IPS DF 4.7 (cell line): Measurements from ENCODE around the gene TAF3.

Experiments used
- DNase-seq: peaks from one replicate; pipeline ENCODE4 v3.0.0-alpha.2; 2013; ENCODE audit warnings: low spot score; ENCODE audit errors: extremely low read depth

Gene TAF3

DNA sequence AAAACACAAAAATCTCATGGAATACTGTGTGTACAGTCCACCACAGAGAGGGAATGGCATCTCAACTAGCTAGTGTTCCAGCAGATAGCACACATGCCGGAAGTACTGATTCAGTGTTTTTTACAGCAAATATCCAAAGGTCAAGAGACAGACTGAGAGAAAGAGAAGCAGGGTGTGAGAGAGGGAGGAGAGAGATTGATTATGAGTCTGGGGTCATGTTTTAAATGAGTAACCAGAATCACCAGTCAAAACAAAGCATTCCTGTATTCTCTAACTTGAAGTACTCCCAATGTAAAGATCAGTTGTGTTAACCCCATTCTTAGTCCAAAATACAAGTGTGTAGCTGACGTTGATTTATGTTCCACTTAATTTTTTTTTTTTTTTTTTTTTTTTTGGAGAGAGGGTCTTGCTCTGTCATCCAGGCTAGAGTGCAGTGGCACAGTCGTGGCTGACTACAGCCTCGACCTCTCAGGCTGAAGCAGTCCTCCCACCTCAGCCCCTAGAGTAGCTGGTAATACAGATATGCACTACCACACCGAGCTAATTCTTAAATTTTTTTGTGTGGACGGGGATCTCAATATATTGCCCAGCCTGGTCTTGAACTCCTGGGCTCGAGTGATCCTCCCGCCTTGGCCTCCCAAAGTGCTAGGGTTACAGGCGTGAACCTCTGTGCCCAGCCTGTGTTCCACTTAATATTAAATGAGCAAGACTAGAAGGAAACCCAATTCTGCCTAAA, 114.2 kb downstream of the TAF3 start:
- DNase-seq, result no peak

DNA sequence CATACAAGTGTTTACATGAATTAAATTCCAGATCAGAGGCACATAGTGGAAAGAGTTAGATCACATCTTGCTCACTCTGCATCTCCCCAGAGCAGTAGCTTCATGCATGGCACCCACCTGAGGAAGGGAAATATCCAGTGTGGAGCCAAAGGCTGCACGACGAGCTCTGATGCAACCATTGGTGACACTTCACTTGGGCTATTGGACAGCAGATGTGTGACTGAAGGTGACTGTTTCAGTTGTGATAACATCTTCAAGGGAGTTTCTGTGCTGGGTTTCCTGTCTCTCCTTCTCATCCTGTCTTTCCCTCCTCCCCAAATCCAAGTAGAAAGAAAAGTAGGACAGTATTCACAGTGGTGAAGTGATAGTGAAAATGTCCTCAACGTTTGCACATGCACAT, 115.0 kb downstream of the TAF3 start:
- no peak for DNase-seq

DNA sequence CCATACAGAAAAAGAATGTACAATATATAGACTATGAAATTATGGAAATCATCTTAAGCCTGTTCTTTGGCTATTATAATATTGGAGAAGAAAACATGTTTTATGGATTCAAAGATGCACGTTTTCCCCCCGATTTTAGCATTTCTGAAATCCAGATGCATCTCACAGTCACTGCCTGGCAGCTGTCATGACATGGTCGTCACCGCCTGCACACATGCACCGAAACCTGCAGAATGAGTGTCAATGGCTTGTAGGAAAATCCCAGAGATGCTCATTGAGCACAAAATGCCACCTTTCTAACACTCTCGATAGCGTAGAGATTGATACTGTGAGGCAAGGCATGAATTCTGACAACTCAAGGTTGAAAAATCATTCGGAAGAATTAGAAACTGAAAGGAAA, 115.5 kb downstream of the TAF3 start:
- DNase-seq, result no peak

DNA sequence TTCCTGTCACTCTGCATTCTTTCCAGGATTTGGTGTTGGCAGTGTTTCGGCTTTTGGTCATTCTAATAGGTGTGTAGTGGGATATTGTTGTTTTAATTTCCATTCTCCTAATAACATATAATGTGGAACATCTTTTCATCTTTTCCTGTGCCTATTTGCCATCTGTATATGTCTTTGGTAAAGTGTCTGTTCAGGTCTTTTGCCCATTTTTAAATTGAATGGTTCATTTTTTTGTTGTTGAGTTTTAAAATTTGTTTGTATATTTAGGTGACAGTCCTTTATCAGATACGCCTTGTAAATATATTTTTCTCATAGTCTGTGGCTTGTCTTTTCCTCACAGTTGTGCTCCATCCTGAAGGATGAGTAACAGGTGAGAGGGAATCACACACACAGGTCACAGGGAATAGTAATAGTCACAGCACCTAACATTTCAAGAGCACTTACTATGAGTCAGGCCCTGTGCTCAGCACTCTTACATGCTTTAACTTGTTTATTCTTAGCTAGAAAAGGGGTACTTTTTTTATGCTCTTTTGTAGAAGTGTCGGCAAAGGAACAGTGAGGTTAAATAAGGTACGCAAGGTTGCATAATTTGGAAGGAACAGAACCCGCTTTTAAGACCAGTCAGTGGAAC, 119.1 kb downstream of the TAF3 start:
- DNase-seq, result no peak

DNA sequence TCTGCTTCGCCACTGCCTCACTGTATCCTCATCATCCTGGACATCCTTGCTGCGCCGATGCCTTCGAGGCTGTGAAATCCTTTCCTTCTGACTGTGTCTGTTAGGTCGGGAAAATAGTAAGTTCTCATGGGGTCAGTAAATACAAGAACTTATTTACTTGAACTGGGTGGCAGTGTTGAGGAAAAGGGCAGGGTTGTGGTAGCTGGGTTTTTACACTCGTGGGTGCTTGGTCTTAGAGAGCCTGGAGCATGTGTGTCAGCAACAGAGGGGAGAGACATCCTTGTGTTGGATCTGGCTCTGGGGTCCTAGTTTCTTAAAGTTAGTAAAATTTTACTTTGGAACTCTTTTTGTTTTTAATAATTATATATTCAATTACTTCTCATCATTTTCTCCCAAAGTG, 123.3 kb downstream of the TAF3 start:
- no peak for DNase-seq

DNA sequence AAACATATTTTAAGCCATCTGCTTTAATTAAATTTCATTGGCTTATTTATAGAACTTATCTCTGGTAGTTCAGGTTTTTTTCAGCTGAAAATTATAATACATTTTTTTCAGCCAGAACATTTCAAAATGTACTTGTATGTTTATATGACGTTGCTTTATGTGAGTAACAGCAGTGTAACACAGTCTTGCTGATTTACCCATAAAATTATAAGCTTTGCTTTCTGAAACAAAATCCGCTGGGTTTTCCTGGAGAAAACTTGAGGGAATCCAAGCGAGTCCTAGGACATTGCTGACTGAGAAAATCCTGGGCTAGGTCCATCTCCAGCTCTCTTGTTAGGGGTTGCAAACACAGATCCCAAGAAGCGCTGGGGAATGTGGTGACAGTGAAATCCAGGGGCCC, 124.0 kb downstream of the TAF3 start:
- no peak for DNase-seq

DNA sequence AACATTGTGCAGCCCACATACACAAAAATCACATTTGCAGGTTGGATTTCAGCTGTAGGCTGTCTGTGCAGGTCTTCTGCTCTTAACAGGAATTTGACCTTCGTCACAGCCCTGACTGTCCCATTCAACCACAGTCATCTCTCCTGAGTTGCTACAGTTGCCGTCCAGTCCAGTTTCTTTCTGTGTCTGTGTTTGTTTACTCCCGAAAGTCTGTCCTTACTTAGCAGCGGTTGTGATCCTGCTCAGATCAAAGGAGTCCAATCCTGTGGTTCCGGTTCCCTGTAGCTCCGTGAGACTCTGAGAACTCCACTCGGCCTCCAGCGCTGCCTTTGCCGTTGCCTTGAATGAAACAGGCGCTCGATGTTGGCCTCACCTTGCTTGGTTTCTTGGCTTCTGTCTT, 124.6 kb downstream of the TAF3 start:
- DNase-seq, result no peak

DNA sequence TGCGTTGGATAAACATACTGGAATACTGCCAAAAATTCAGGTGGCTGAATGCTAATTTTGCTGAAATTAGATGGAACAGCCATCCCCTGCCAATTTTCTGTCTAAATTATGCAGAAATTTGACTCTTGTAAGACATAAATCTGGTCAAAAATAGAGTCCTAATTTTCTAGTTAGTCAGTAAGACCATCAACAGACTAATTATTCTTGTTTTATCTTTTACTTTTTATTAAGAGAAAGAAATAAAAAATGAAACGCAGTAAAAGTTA, 125.8 kb downstream of the TAF3 start:
- DNase-seq, result no peak

DNA sequence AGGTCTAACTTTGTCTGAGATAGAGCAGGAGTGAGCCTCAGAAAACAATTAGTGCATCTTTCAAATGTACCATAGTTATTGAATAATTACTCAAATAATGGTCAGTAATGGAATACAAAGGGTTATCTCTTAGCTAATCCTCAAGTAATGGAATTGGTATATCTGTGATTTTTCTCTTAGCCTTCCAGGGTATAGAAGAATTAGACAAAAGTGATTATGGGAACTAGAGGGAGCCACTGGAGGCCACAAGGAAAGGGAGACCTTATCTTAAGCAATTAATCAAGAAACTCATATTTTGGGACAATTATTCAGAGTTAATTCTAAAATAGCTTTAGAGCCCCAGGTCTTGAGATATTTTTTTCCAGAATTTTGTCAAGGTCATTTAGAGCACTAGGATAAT, 126.2 kb downstream of the TAF3 start:
- DNase-seq, result no peak

DNA sequence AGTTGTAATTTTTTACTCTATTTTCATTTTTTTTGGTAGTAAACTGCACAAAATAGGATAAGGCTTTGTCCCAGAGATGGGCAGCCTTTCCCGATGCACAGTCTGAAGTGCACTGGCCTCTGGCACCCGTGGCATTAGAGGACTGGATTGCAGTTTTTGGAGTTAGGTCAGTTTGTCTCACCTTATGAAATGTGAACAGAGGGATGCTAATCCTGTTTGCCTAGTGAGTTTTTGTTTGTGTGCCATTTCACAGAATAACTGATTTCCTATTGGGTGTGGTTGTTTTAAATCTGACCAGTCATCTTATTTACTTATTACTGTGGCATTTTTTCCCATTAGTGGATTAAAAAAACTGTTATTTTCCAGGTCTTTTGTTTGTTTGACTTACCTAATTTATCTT, 126.7 kb downstream of the TAF3 start:
- no peak for DNase-seq

DNA sequence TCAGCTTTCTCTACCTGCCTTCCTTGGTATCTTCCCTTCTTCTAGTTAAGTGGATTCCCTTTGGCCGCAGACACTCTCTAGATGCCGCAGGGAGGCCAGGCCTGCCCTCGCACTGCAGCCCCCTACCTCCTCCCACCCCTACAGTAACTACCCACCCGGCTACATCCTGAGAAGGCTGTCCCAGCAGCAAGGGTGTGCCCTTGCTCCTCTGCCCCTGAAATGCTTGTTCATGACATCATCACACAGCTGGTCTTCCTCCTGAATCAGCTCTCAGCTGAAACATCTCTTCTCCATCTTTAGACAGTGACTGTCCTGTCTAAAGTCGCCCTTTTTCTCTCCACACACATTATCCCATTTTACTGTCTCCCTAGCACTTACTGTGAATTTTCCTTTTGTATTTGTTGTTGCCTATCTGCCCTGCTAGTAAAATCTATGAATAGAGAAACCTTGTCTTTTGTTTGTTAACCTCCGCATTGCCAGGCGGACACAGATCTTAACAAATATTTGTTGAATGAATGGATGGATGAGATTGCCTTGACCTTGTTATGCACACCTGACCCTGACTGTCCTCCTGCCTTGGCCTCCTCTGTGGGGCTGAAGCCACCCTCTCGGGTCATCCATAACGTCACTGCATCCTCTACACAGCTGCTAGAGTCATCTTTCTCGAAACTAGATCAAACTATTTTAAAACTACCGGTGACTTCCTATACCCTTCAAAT, 127.3 kb downstream of the TAF3 start:
- DNase-seq, result no peak

DNA sequence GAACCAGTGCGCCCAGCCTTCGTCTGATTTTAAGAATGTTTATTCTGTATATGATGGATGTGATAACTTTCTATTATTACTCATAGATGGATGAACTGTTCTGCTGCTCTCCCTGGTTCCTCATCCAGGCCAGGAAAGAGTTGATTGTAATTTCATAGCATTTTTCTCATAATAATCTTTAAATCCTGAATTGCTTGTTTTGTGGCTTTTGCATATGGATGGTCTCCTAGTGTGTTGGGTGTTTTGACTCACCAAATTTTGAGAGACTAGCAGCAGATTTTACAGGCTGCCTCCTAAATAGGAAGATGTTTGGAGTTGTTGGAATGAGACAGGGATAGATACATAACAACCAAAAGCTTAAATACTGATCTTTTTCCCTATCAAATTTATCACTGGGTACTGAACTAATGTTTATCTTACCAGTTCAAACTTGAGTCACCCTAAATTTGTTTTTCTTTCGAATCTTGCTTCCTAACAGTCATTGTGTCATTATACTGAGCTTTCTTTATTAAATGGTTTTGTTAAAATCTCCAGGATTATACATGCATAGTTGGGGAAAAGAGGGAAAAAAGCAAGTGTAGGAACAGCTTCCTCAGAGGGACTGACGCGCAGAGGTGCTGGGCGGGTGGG, 130.2 kb downstream of the TAF3 start:
- no peak for DNase-seq

DNA sequence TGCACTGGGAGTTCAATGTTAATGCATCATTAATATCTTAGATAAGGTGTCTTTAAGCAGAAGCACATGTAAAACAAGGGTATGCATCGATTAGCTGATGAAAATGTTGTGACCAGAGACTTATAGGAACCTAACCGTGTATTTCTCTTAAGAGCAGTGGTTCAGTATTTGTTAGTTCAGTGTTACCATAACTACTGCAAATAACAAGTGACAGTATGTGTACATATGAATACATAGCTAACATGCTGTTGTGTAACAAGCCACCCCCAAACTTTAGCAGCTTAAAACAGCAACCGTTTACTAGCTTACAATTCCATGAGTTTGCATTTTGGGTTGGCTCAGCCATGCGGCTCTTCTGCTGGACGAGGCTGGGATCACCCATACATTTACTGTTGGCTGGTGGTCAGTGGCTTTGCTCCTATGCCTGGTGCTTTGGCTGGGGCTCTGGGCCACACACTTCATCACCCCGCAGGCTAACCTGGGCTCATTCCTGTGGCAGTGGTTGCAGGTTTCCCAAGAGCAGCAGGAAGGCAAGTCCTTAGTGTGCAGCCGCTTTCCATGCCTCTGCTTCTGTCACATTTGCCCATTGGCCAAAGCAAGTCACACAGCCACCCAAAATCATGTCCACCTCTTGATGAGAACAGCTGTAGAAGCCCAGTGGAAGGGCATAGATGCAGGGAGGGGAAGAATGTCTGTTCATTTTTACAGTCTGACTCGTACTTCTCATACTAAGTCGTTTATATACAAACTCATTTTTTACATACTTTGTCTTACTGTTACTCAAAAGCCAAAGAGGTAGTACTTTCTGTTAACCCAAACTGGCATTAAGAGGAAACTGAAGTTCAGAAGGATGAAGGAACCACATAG, 132.9 kb downstream of the TAF3 start:
- no peak for DNase-seq

DNA sequence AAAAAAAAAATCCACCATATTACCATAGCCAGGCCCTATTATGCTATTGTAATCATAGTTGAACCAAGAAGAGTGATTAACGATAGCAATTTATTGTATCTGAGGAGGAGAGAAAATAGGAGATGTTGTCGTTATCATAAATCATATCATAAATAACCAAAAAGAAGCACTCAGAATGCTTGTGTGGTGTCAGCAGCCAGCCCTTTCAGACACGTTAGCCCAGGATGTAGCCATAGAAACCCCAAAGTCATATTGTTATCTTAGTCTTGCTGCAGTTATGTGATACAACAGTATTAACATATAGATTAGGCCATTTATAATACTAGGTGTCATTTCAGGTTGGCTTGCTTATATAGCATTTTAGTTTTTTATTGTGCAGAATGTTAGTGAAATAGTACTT, 134.0 kb downstream of the TAF3 start:
- no peak for DNase-seq

DNA sequence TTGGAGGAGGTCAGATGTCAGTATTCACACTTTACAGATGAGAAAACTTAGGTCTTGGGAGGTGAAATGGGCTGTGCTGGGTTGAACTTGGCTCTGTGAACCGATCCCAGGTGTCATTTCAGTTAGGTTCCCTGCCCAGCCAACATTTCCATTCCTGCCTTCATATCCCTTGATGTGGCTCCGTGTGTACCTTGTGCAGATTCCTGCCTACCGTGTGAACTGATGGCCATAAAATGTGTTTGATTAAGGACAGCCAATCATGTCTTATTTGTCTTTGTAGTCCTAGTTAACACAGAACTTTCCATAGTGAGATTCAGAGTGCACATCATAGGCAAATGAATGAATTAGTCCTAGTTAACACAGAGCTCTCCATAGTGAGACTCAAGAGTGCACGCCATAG, 135.1 kb downstream of the TAF3 start:
- DNase-seq, result no peak

DNA sequence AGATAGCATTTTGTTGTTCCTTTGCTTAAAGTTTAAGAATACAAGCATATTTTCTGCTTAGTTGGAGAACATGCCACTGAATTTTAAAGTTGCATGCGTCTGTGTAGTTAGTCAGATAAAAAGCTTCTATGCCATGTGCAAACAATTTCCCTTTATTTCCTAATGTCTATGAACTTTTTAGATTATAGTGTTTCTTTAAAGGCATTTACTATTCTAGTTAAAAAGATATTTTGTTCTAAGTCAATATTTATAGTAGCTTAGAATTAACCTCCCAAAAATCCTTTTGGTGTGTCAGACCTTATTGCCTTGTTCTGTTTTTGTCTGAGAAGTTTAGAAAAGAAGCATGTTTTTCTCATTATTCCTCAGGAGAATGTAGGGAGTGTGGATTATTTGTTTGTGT, 137.1 kb downstream of the TAF3 start:
- no peak for DNase-seq

DNA sequence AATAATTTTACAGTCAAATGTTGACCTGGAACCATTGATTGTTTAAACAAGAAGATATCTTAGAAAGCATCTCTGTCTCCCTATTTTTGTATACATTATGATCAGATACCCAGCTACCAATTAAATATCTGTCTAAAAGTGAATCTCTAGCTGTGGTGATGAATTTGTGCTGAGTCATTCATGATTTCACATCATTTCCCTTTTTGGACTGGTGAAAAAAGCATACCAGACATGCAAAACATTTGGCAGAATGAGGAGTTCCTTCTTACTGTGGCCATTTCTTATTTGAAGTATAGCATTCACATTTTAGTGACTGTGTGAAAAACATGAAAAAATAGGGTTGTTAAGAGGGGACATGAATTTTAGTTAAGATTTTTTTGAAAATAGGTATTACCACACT, 138.2 kb downstream of the TAF3 start:
- no peak for DNase-seq

DNA sequence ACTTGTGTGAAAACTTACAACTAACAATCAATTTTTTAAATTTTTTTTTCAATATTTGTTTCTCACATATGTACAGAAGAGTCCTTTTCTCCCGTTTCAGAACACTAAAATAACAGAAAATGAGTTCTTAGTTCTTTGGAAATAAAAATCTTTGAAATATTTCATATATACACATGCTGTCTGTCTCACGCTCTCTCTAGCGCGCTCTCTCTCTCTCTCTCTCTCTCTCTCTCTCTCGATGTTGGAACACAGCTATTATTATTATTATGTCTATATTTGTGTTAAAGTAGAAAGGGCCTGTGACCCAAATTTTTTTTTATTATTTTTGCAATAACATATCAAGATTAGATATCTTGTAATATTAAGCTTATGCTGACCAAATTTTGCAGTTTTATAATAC, 139.3 kb downstream of the TAF3 start:
- DNase-seq, result no peak

DNA sequence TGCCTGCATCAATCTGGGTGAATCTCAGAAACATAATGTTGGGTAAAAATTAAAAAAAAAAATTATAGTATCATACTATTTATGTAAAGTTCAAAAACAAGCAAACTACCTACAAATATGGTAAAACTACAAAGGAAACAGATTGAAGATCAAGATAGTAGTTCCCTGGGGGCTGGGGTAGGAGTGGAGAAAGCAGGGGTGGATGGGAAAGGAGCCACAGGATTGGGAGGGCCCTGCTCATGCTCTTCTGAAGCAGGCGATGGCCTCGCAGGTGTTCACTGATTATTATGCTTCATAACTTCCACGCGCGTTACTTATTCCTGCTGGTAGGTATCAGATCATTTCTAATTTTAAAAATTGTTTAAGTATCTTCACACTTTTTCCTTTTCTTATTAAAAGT, 140.1 kb downstream of the TAF3 start:
- no peak for DNase-seq

DNA sequence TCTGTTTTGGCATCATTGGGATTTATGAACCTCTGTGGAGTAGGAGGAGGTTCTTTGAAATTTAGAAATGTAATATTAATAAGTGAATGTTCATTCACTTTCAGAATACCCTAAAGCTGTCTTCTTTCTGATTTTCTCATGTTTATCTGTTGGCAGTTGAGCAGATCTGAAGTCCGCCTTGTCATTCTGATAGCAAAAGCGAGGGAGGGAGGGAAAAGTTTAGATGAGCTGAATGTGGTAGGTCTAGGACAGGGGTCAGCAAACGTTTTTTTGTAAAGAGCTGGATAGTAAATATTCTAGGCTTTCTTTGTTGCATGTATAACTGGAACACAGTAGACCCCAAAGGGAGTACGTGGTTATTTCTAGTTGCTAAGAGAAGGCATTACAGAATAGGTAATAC, 141.8 kb downstream of the TAF3 start:
- DNase-seq, result no peak

DNA sequence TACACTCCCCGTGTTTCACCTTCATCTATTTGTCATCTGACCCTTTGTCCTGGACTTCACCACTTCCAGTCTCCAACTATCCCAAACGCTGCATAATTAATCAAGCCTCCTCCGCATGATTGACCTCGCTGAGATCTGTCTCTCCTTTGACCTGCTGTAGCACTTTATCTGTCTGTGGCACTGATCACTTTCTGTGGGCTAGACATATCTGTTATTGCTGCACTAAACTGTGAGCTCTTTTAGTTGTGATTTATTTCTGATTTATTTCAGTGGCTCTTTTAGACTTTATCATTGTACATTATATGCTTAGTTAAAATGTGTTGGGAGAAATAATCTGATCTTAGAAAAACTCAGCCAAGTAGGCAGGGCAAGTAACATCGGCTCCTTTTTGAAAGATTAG, 144.3 kb downstream of the TAF3 start:
- DNase-seq, result no peak

DNA sequence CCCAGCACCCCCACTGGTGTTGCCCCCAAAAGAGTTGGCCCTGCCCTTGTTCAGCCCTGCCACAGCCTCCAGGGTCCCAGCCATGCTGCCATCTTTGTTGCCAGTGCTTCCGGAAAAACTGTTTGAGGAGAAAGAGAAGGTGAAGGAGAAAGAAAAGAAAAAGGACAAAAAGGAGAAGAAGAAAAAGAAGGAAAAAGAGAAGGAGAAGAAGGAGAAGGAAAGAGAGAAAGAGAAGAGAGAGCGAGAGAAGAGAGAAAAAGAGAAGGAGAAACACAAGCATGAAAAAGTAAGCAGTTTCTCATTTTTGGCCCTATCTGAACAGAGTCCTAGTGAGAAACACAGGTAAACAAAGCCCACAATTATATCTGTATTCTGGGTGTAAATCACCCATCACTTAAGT, 147.2 kb downstream of the TAF3 start:
- DNase-seq, result no peak
